IPS-NIHi7 (cell line): ENCODE results near the gene MKNK2.
"Not testable (repeated sequence)": the region's sequence is repeated elsewhere in the genome, so short reads cannot be mapped to it uniquely, and the experiment has no call there.

ENCODE experiments used
- DNase-seq: peaks from one replicate; pipeline ENCODE4 v3.0.0; 2012; ENCODE audit warnings: mixed read lengths; ENCODE audit errors: extremely low spot score

Gene MKNK2

DNA sequence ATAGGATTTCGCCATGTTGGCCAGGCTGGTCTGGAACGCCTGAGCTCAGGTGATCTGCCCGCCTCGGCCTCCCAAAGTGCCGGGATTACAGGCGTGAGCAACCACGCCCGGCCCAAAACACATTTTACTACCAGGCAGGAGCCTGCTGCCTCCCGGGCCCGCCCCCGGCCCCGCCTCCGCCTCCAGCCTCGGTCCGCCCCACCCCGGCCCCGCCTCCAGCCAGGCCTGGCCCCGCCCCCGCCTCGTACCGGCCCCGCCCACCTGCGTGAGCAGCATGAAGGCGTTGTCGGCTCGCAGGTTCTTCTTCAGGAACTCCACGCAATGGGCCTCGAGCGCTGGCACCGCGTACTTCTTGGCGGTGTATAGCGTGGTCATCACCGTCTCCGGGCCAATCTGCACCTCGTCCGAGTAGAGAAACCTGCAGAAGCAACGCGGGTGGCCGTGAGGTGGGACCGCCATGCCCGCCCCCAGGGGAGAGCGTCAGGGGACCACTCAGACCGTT lies 58.2 kb downstream of the MKNK2 start:
- peak; percentile 94 for DNase-seq

GRCh38 chr19:1991018-1991913 lies 59.8 kb downstream of the MKNK2 start:
- no peak for DNase-seq

GRCh38 chr19:1990230-1991017 lies 60.6 kb downstream of the MKNK2 start:
- DNase-seq: no peak

DNA sequence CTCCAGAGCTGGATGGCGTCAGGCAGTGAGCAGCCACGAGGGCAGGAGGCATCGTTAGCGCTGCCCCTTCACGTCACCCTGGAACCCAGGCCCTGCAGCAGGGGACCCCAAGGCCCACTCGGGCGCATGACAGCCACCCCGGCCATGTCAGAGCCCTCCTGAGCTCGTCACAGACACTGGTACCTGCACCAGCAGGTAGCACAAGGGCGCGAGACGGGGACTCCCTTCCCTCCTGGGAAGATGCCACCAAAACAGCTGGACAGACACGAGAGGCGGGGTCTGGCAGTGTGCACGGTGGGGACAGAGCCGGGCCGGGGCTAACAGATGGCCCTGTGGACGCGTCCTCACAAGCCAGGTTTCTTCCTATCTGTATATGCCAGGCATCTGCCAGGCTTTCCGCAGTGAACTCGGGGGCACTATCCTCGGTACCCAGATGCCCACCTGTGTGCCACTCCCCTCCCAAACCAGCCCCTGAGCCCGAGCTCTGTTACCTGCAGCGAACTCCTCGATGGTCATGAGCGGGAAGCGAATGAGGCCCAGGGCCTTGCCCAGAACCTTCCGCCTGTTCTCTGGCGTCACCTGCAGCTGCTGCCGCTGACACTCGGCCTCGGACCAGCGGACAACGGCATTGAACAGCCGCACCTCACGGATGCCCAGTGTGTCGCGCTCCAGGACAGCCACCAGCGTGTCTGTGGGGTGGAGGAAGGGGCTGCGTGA lies 61.4 kb downstream of the MKNK2 start:
- no peak for DNase-seq

GRCh38 chr19:1988464-1988863 lies 62.6 kb downstream of the MKNK2 start:
- not testable (repeated sequence) for DNase-seq
